K562 (cell line): Measurements from ENCODE around the gene KIAA0040. TPM values are rescaled to one million over a fixed set of nuclear protein-coding genes. Genes with fewer than 3 reads are reported as not detected.

Source experiments
- CTBP1 ChIP-seq: fragments of 450-650 bp; IDR thresholded peaks from 2 replicates; pipeline ENCODE4 v1.6.1; 2016; ENCODE audit warnings: borderline replicate concordance
- DMBX1 ChIP-seq: fragments of 250-450 bp; sonication (Bioruptor Pico); IDR thresholded peaks from 2 replicates; pipeline ENCODE4 v1.8.0; 2022; ENCODE audit warnings: inconsistent platforms, mild to moderate bottlenecking, moderate library complexity, borderline replicate concordance
- FOXP4 ChIP-seq: sonication (generic); formaldehyde crosslinking; IDR thresholded peaks from 2 replicates; pipeline ENCODE4 v1.8.0; 2022; ENCODE audit warnings: mild to moderate bottlenecking, missing genetic modification reagents, borderline replicate concordance
- HLTF ChIP-seq: fragments of 450-650 bp; IDR thresholded peaks from 2 replicates; pipeline ENCODE4 v1.6.1; 2016
- MCM3 ChIP-seq: fragments of 450-650 bp; IDR thresholded peaks from 2 replicates; pipeline ENCODE4 v1.6.1; 2016
- THRAP3 ChIP-seq: fragments of 450-650 bp; IDR thresholded peaks from 2 replicates; pipeline ENCODE4 v1.6.1; 2016; ENCODE audit warnings: mild to moderate bottlenecking, inconsistent platforms, borderline replicate concordance
- YY1 ChIP-seq, 3 experiments: IDR thresholded peaks; 2 replicates each; pipeline ENCODE4 v1.6.1; 2011; ENCODE audit warnings: low read length in 2 of 3, mild to moderate bottlenecking in 2 of 3, moderate library complexity in 2 of 3, borderline replicate concordance in 1 of 3, control low read depth in 1 of 3, low read depth in 1 of 3; ENCODE audit not compliant: insufficient read depth in 3 of 3, insufficient replicate concordance in 2 of 3, control insufficient read depth in 1 of 3, insufficient read length in 1 of 3; ENCODE audit errors: extremely low read depth in 1 of 3
- ZNF407 ChIP-seq: fragments of 450-650 bp; IDR thresholded peaks from 2 replicates; pipeline ENCODE4 v1.6.1; 2016; ENCODE audit warnings: low read depth
- ZNF592 ChIP-seq: fragments of 450-650 bp; IDR thresholded peaks from 2 replicates; pipeline ENCODE4 v1.6.1; 2017; ENCODE audit warnings: antibody characterized with exemption, mild to moderate bottlenecking
- ZNF668 ChIP-seq: fragments of 250-450 bp; sonication (Bioruptor Pico); IDR thresholded peaks from 2 replicates; pipeline ENCODE4 v1.8.0; 2022; ENCODE audit warnings: mild to moderate bottlenecking, inconsistent platforms
- ZSCAN32 ChIP-seq: fragments of 450-650 bp; formaldehyde crosslinking; IDR thresholded peaks from 2 replicates; pipeline ENCODE4 v1.4.0; 2020; ENCODE audit warnings: mild to moderate bottlenecking, moderate library complexity
- polyA plus RNA-seq, 8 experiments: library from polyadenylated mRNA; depleted of rRNA in 4 of 8; stranded (reverse) in 5 of 8; unstranded in 3 of 8; fragments of >200 nt; fragmentation: Nextera tagmentation in 2 of 8; fragmentation: Illumina TruSeq in 1 of 8; extraction: Ambion mirVana in 2 of 8; extraction: Trizol in 1 of 8; gene quantifications; 2 replicates each; pipeline versions ENCODE4 v1.2.1 to v1.2.3, GENCODE V29; 2011 to 2014; ENCODE audit warnings: inconsistent platforms in 1 of 8, missing spikeins in 1 of 8
- total RNA-seq, 7 experiments: library from RNA; depleted of rRNA in 6 of 7; stranded (reverse); fragments of >200 nt in 6 of 7; fragmentation: Illumina TruSeq in 2 of 7; extraction: Trizol in 2 of 7; gene quantifications; 2 replicates each; pipeline versions ENCODE4 v1.2.1 to v1.2.3, GENCODE V29; 2011 to 2021; ENCODE audit warnings: low replicate concordance in 1 of 7

Gene KIAA0040
- total and polyA plus RNA-seq, 9 of the 15 experiments (the other 6 are each of a cell fraction or from before 2014, with no cell fraction given): 3.4 to 13.6 (median 7.1) TPM

DNA sequence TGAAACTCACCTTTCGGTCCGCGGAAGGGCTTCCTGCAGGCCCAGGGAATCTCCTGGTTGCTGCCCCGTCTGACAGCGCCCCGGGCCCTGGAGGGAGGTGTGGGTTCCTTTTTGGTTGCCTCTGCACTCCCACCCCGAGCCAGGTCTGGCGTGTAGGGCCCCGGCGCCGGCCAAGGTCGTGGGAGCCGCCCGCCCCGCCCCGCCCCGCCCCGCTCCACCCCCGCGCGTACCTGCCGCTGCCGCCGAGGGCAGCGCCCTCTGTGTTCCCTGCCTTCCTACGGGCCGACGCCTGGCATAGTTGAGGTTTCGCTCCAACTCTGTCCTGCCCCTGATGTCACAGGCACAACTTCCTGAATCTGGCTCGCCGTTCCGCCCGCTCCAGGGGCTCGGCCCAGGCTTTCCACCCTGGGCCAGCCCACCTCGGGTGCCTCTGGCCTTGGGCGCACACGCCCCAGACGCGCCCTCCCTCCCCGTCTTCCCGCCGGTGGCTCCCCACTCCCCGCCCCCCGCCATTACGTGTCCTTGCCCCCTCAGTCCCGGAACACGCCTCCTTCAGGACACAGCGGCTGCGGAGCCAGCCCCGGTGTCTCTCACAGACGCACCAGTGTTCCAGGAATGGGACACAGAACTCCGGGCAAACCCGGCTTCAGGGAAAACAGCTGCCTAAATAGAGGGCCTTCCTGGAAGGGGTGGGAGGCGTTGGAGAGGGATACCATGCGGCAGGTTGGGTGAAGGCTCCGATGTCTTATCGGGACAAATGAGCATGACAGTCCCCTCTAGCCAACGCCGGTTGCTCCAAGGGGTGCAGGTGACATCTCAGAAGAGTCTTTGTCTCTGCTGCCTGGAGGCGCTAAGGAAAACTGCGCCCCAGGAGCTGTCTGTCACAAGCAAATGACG is at the start of gene KIAA0040 (continued):
- no peak for TF ChIP-seq FOXP4 (CRISPR knock-in tag)
- no peak for TF ChIP-seq ZNF407
- no peak for TF ChIP-seq ZNF592
- no peak for TF ChIP-seq MCM3
- TF ChIP-seq YY1 (IDR thresholded peaks at IDR 0.05; ENCODE audit: borderline replicate concordance in 1 of 3, control insufficient read depth in 1 of 3, extremely low read depth in 1 of 3, insufficient read depth in 3 of 3, insufficient read length in 1 of 3, insufficient replicate concordance in 2 of 3, low read depth in 1 of 3, low read length in 2 of 3): peak in 2 of 3 experiments; percentile 17 to 67
- TF ChIP-seq ZSCAN32 (CRISPR knock-in tag): 0 out of 2 replicates have a peak, but pooled peaks have one; percentile 11
- peak; percentile 52; the same call in 1 of the 2 replicates for TF ChIP-seq CTBP1
- TF ChIP-seq DMBX1 (CRISPR knock-in tag): no peak
- no peak for TF ChIP-seq HLTF
- no peak for TF ChIP-seq ZNF668 (CRISPR knock-in tag)
- TF ChIP-seq THRAP3: no peak
